Stimulated activated naive B cell treated with anti-CD40 and anti-IgM and Interleukin-4, amounts not matched to agents 10 μg/mL and 1 μg/mL and 100 μg/mL, for 72 hours (primary cell): ENCODE measurements around the gene NIN.
A peak's percentile ranks its signal among the peaks of the same experiment; 100 is the strongest.
"Not testable (repeated sequence)": the region's sequence is repeated elsewhere in the genome, so short reads cannot be mapped to it uniquely, and the experiment has no call there.

ENCODE experiments used
- ATAC-seq, 2 donors: fragments of 150-1000 bp; cut with Tn5 transposase; replicated peaks; 2 replicates each; pipeline ENCODE4 v1.10.0; 2021; ENCODE audit warnings: moderate library complexity in 1 of 2
- DNase-seq: peaks from one replicate; pipeline ENCODE4 v3.0.0; 2021
- H3K27ac Mint-ChIP-seq: one replicate; pipeline ENCODE4 v1.8.0; 2022; ENCODE audit warnings: mild to moderate bottlenecking, mixed read lengths
- H3K27me3 Mint-ChIP-seq, 2 donors: one replicate each; pipeline ENCODE4 v1.8.0; 2022; ENCODE audit warnings: mixed read lengths in 2 of 2
- H3K36me3 Mint-ChIP-seq, 2 donors: one replicate each; pipeline ENCODE4 v1.8.0; 2022; ENCODE audit warnings: mixed read lengths in 2 of 2, mild to moderate bottlenecking in 1 of 2
- H3K4me1 Mint-ChIP-seq, 2 donors: one replicate each; pipeline ENCODE4 v1.8.0; 2022; ENCODE audit warnings: mixed read lengths in 2 of 2, mild to moderate bottlenecking in 1 of 2
- H3K4me3 Mint-ChIP-seq, 2 donors: one replicate each; pipeline ENCODE4 v1.8.0; 2022; ENCODE audit warnings: mild to moderate bottlenecking in 2 of 2, mixed read lengths in 2 of 2, moderate library complexity in 1 of 2
- H3K9me3 Mint-ChIP-seq, 2 donors: one replicate each; pipeline ENCODE4 v1.8.0; 2022; ENCODE audit warnings: mixed read lengths in 2 of 2, mild to moderate bottlenecking in 1 of 2

Gene NIN

DNA sequence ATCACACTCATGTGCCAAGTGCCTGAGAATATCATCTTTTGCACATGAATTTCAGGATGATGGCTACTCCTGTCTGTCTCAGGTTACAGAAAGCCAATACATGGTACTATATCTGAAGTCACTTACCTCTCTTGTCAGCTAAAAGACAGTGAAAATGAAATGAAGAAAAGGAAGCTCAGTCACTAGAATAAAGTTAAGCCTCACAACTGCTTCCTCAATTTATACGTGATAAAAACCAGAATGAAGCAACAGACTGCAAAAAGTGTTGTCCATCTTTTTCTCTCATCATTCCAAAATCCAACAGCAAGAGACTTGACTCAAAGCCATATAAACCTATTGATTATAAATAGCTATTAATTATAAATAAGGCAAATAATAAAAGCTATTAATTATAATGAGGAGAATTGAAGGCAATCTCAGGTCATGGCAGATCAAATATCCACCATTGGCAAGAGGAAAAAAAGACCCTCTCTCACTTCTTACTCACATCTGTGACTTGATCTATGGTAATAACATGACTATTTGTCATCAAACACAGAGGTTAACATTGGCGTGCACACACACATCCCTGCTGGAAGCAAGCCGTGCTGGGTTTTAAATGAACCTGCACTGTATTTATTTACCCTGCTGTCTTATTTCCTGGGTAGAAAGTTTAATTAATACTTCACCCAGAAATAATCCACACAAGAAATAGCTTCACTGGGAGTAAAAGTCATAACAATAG, 10.0 kb downstream of the NIN start:
- H3K4me3 Mint-ChIP-seq = peak overlapping the region; percentile 83 to 84
- no peak for ATAC-seq

DNA sequence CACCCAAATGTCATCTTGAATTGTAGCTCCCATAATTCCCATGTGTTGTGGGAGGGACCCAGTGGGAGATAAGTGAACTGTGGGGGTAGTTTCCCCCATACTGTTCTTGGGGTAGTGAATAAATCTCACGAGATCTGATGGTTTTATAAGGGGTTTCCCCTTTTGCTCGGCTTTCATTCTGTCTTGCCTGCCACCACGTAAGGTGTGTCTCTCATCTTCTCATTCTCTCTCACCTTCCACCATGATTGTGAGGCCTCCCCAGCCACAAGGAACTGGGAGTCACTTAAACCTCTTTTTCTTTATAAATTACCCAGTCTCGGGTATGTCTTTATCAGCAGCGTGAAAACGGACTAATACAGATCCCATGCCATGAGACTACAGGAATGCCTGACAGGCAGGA, 11.7 kb downstream of the NIN start:
- H3K9me3 Mint-ChIP-seq = peaks cover 7 to 10% of the 10 kb centered on the region in 2 donors

More for the DNA sequence above, 10.0 kb downstream of the NIN start:
- peaks cover 4% of the 10 kb centered on the region in 2 donors for H3K9me3 Mint-ChIP-seq
- H3K27ac Mint-ChIP-seq = peak overlapping the region; percentile 95
- H3K4me1 Mint-ChIP-seq = peaks cover 61 to 86% of the 10 kb centered on the region in 2 donors
- H3K27me3 Mint-ChIP-seq = no peaks in the 10 kb centered on the region
- H3K36me3 Mint-ChIP-seq = peaks cover 48 to 68% of the 10 kb centered on the region in 2 donors
- DNase-seq = no peak

DNA sequence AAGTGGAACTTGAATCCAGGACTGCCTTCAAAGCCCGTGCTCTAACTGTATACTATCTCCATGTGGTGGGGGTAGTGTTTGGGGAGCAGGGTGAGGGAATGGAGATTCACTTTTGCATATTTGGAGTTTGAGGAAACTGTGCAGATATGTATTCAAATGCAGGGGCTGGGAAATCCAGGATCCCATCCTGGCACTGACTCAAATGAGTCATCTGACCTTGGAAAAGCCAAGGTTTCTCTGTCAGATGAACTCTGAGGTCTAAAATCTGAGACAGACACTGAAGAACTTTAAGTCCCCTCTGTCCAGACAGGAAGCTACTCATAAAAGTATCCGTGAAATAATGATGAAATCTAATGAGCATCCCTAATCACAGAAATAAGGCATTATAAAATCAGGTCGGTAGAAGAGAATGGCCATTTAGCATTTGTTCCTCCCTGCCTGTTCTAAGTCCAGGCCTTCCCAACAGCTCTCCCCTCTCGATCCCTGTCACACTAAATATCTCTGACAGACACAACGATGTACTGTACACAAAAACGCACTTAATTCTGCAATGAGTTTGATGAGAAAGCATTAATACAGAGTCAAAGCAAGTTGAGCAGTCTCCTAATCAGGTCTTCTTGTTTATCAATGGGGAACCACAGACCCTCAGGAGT, 14.4 kb downstream of the NIN start:
- Mint-ChIP-seq H3K4me1 (peaks cover 48 to 82% of the 10 kb centered on the region in 2 donors), H3K4me3 (peak overlapping the region in 1 of 2 donors; percentile 25), H3K36me3 (peaks cover 52 to 66% of the 10 kb centered on the region in 2 donors), H3K9me3 (peaks cover 7 to 12% of the 10 kb centered on the region in 2 donors), H3K27me3 (no peaks in the 10 kb centered on the region), H3K27ac (peak overlapping the region; percentile 75)
- no peak for DNase-seq
- ATAC-seq = no peak

More for the DNA sequence above, 11.7 kb downstream of the NIN start:
- Mint-ChIP-seq H3K27ac (peak overlapping the region; percentile 73), H3K4me1 (peaks cover 58 to 83% of the 10 kb centered on the region in 2 donors), H3K4me3 (peak overlapping the region; percentile 18 to 33), H3K36me3 (peaks cover 62 to 73% of the 10 kb centered on the region in 2 donors)
- ATAC-seq, DNase-seq, H3K27me3 Mint-ChIP-seq: not testable (repeated sequence)

DNA sequence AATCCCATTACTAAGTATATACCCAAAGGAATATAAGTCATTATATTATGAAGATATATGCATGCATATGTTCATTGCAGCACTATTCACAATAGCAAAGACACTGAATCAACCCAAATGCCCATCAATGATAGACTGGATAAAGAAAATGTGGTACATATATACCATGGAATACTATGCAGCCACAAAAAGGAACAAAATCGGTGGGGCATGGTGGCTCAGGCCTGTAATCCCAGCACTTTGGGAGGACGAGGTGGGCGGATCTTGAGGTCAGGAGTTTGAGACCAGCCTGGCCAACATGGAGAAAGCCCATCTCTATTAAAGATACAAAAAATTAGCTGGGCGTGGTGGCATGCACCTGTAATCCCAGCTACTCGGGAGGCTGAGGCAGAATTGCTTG, 15.4 kb downstream of the NIN start:
- Mint-ChIP-seq H3K4me1 (peaks cover 43 to 75% of the 10 kb centered on the region in 2 donors), H3K36me3 (peaks cover 47 to 58% of the 10 kb centered on the region in 2 donors), H3K27ac (peak overlapping the region; percentile 87), H3K9me3 (peaks cover 7 to 12% of the 10 kb centered on the region in 2 donors)
- ATAC-seq, H3K27me3 Mint-ChIP-seq, H3K4me3 Mint-ChIP-seq, DNase-seq: not testable (repeated sequence)

DNA sequence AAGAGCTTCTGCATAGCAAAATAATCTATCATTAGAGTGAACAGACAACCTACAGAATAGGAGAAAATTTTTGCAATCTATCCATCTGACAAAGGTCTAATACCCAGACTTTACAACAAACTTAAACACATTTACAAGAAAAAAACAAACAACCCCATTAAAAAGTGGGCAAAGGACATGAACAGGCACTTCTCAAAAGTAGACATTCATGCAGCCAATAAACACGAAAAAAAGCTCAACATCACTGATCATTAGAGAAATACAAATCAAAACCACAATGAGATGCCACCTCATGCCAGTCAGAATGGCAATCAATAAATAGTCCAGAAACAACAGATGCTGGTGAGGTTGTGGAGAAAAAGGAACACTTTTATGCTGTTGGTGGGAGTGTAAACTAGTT, 15.9 kb downstream of the NIN start:
- H3K27ac Mint-ChIP-seq = peak overlapping the region; percentile 87
- peaks cover 7 to 12% of the 10 kb centered on the region in 2 donors for H3K9me3 Mint-ChIP-seq
- peak overlapping the region in 1 of 2 donors; percentile 10 for H3K4me3 Mint-ChIP-seq
- DNase-seq, H3K27me3 Mint-ChIP-seq, ATAC-seq: not testable (repeated sequence)
- peaks cover 38 to 71% of the 10 kb centered on the region in 2 donors for H3K4me1 Mint-ChIP-seq
- H3K36me3 Mint-ChIP-seq = peaks cover 42 to 53% of the 10 kb centered on the region in 2 donors

DNA sequence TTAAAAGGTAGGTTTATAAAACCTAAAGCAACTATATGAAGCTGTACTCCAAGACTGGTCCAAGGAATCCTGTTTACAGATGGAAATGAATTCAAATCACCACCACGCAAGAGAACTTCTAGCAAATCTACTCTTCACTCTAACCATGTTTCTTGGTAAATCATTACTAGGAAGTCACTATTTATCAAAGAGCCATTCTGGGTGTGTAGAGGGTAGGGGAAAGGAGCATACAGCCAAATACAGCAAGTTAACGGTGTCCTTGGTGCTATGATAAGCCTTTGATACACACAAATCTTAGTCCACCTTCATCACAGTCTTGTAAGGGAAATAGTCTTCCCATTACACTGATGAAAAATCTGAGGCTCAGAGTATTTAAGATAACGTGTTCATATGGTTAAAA, 16.8 kb downstream of the NIN start:
- H3K27me3 Mint-ChIP-seq = no peaks in the 10 kb centered on the region
- H3K27ac Mint-ChIP-seq = peak overlapping the region; percentile 89
- H3K9me3 Mint-ChIP-seq = peaks cover 5 to 8% of the 10 kb centered on the region in 2 donors
- peaks cover 39 to 71% of the 10 kb centered on the region in 2 donors for H3K4me1 Mint-ChIP-seq
- DNase-seq (no peak), ATAC-seq (no peak)
- H3K4me3 Mint-ChIP-seq = peak overlapping the region; percentile 63 to 68
- H3K36me3 Mint-ChIP-seq = peaks cover 45 to 52% of the 10 kb centered on the region in 2 donors

DNA sequence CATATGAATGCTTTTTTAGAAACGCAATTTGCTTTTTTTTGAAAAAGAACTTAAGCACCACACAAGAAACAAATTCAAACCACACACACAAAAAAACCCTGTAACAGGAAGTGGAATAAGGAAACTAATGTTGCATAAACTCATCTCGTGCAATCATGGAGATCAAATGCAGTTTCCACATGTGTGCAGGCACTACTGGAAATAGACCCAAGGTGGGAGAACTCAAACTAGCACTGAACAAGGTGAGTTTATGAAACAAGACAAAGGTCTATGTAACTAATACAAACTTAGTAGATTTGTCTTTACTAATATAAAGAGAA, 17.5 kb downstream of the NIN start:
- no peaks in the 10 kb centered on the region for H3K27me3 Mint-ChIP-seq
- DNase-seq (no peak), ATAC-seq (peak; percentile 72 to 78)
- peaks cover 5 to 7% of the 10 kb centered on the region in 2 donors for H3K9me3 Mint-ChIP-seq
- peak overlapping the region; percentile 21 to 45 for H3K4me3 Mint-ChIP-seq
- H3K27ac Mint-ChIP-seq = peak overlapping the region; percentile 95
- H3K36me3 Mint-ChIP-seq = peaks cover 45 to 54% of the 10 kb centered on the region in 2 donors
- peaks cover 39 to 73% of the 10 kb centered on the region in 2 donors for H3K4me1 Mint-ChIP-seq

DNA sequence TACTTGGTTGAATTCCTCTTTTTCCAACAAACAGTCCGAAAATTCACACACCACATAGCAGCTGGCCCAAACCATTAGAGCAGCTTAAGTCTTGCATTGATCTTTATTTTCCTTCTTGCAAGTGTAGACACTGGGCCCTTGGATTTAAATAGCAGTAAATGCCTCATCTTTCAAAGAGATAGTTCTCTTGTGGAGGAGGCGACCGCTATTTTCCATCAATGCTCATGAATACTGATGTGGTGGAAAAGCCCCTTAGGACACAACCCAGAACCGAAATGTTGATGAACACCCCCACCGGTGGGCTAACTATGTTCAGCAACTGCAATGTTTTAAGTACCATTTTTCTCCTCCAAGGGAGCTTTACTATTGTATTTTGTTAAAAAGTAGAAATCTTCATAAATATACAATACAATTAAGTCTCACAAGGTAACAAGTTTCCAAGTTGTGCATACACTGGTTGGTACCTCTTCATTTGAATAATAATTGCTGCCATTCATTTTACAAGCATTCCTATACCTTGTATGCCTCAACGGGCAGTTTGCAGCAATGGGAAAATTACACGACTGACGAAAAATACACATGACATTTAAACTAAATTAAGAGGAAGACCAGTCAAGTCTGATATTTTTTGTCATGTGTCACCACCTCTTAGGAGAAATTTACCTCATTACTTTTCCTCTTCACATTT, 18.0 kb downstream of the NIN start:
- peaks cover 5 to 7% of the 10 kb centered on the region in 2 donors for H3K9me3 Mint-ChIP-seq
- no peak for DNase-seq
- H3K27ac Mint-ChIP-seq = peak overlapping the region; percentile 95
- H3K4me1 Mint-ChIP-seq = peaks cover 37 to 70% of the 10 kb centered on the region in 2 donors
- no peaks in the 10 kb centered on the region for H3K27me3 Mint-ChIP-seq
- peak overlapping the region; percentile 64 to 75 for H3K4me3 Mint-ChIP-seq
- H3K36me3 Mint-ChIP-seq = peaks cover 41 to 51% of the 10 kb centered on the region in 2 donors
- peak; percentile 74 for ATAC-seq

DNA sequence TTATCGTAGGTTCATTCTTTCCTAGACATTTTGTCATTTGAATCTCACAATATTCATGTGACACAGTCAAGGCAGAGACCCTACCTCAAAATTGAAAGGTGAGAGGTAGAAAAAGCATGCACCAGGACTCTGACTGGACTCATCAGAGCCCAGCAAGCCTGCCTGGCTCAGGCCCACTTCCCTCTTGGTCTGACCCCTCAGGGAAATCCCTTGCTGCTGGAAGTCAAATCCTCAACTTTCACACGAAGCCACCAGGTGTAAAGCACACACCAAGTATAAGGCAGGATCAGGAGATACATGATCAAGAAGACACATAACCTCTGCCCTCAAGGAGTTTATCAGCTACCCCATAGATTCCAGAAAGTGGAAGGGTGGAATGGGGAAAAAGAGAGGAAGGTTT, 18.8 kb downstream of the NIN start:
- H3K4me1 Mint-ChIP-seq = peaks cover 39 to 78% of the 10 kb centered on the region in 2 donors
- peaks cover 5 to 7% of the 10 kb centered on the region in 2 donors for H3K9me3 Mint-ChIP-seq
- H3K36me3 Mint-ChIP-seq = peaks cover 41 to 51% of the 10 kb centered on the region in 2 donors
- H3K27me3 Mint-ChIP-seq = no peaks in the 10 kb centered on the region
- DNase-seq (no peak), ATAC-seq (peak; percentile 51 to 71)
- peak overlapping the region; percentile 95 for H3K27ac Mint-ChIP-seq
- H3K4me3 Mint-ChIP-seq = peak overlapping the region; percentile 64 to 75

DNA sequence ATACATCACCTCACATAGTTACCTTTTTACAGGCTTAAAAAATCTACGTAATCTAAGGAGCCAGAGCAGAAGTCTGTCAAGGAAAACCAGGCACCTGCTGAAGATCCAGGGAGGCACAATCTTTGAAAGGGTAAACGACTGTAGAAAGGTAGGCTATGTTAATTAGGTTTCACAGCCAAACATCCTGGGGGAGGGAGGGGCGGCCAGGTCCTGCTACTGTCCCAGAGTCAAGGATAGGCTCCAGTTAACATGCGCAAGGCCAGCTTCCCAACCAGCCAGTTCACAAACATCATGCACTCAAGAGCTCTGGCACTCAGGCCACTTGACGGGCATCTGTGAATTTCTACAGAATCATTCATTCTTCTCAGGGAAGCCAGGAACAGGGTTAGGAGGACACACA, 22.9 kb downstream of the NIN start:
- Mint-ChIP-seq H3K4me1 (peaks cover 25 to 82% of the 10 kb centered on the region in 2 donors), H3K4me3 (no peak overlapping the region), H3K9me3 (no peaks in the 10 kb centered on the region), H3K27ac (peak overlapping the region; percentile 81), H3K27me3 (no peaks in the 10 kb centered on the region), H3K36me3 (peaks cover 37 to 51% of the 10 kb centered on the region in 2 donors)
- ATAC-seq (no peak), DNase-seq (no peak)

DNA sequence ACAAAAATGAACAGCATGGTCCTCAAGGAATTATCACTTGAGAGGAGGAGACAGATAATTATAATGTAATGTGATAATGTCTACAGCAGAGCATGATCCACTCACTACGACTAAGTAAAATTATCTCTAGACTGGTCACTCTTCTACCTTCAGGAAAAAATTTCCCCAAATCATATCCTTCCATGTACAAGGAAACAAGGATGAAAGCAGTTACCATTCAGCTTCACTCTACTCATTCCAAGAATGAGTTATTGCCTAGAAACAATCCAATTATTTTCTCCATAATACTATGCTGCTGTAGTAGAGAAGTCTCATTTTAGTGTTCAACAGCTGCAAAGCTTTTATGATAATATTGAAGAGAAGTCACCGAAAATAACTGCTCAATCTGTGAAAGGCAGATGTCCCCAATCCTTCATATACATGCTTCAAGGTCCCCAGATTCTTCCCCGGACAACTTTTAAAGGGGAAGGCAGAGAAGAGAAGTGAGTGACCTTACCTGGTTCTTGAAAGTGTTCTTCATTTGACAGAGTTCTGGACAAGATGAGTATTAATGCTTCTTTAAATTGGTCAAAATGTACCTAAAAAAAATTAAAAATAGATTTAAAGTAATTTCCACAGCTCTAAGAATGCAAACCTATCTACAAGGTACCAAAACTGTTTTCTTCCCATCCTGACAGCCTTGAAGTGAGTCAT, 24.6 kb downstream of the NIN start:
- H3K27ac Mint-ChIP-seq = no peak overlapping the region
- no peak for DNase-seq
- peak overlapping the region in 1 of 2 donors; percentile 17 for H3K4me3 Mint-ChIP-seq
- no peaks in the 10 kb centered on the region for H3K9me3 Mint-ChIP-seq
- no peaks in the 10 kb centered on the region for H3K27me3 Mint-ChIP-seq
- peaks cover 20 to 68% of the 10 kb centered on the region in 2 donors for H3K4me1 Mint-ChIP-seq
- ATAC-seq = peak; percentile 72 to 76
- H3K36me3 Mint-ChIP-seq = peaks cover 37 to 51% of the 10 kb centered on the region in 2 donors

DNA sequence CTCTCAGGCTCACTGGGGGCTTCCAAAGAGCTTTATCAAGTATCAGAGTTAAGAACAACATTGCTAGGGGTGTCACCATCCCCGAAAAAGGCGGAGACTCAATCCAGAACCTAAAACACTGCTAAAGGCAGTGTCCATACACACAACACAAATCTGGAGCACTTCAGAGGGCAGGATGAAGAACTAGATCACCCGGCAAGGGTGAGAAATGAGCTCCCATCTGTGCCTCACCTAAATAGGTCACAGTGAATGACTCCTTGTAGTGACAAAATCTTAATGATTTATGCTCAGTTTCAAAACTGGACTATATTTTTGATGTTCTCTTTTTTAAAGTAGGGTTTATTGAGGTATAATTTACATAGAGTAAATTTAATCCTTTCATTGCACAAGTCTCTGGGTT, 25.6 kb downstream of the NIN start:
- H3K9me3 Mint-ChIP-seq = no peaks in the 10 kb centered on the region
- H3K27me3 Mint-ChIP-seq = no peaks in the 10 kb centered on the region
- H3K27ac Mint-ChIP-seq = no peak overlapping the region
- peaks cover 41 to 59% of the 10 kb centered on the region in 2 donors for H3K36me3 Mint-ChIP-seq
- H3K4me1 Mint-ChIP-seq = peaks cover 20 to 68% of the 10 kb centered on the region in 2 donors
- no peak for ATAC-seq
- DNase-seq = no peak
- H3K4me3 Mint-ChIP-seq = no peak overlapping the region

DNA sequence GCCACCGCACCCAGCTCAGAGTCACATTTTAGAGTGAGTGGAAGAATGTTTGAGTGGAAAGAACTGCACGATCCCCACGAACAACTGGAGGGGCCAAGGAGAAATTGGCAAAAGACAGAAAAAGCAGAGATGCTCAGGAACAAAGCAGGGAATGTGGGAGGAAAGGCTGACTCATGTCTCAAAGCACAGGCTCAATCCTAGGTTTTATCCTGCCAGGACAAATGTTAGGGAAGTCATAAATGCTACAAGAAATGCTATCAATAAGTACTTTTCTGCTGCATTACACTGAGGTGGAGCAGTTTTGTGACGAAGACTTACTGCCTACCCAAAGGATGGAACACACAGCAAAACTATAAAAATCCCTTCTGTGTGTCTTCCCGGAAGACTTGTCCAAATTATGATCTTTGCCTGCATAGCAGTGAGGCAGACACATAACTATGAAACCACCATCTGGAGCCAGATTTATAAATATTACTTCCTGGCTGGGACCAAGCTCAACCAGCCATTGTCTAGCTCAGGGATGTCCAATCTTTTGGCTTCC, 26.7 kb downstream of the NIN start:
- H3K27me3 Mint-ChIP-seq = no peaks in the 10 kb centered on the region
- no peaks in the 10 kb centered on the region for H3K9me3 Mint-ChIP-seq
- H3K4me3 Mint-ChIP-seq = no peak overlapping the region
- peaks cover 39 to 57% of the 10 kb centered on the region in 2 donors for H3K36me3 Mint-ChIP-seq
- ATAC-seq = no peak
- DNase-seq = no peak
- peak overlapping the region; percentile 66 for H3K27ac Mint-ChIP-seq
- H3K4me1 Mint-ChIP-seq = peaks cover 17 to 64% of the 10 kb centered on the region in 2 donors
